Activated CD4-positive, alpha-beta T cell treated with anti-CD3 and anti-CD28 coated beads for 4 hours (primary cell): Measurements from ENCODE around the gene HOATZ.

Experiments
- DNase-seq, 2 donors: peaks; one replicate each; pipeline ENCODE4 v3.0.0-alpha.2; 2020

Gene HOATZ

DNA sequence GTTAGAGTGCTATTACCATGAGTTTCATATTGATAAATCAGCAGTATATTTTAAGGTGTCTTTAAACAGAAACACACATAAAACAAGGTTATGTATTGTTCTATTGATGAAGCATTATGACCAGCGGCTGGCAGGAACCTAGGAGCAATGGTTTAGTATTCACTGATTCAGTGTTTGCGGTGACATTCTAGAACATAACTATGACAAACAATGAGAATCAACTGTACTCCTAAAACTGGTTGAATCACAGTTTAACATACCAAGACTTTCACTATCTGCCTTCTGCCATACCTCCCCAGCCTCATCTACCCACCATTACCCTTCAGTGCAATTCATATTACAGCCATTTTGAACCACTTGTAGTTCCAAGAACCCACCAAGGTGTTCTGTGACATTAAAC is 8.8 kb downstream of the HOATZ start:
- DNase-seq: no peak

DNA sequence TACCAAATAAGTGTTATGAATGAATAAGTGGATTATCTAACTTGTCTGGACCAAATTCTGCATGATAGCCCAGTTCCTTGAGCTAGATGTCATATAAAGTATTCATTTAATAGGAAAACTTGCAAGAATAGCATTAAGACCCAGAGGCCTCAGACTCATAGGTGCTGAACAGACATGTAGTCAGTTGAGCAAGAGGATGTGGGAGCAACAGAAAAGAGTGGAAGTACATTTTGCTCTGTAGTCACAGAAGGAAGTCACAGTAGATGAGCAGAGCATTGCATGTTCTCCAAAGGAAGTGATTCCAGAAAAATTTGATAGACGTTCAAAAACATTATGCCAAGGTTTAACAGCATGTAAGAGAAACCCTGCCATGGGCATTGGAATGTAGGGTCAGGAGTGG is 9.5 kb downstream of the HOATZ start:
- no peak for DNase-seq

DNA sequence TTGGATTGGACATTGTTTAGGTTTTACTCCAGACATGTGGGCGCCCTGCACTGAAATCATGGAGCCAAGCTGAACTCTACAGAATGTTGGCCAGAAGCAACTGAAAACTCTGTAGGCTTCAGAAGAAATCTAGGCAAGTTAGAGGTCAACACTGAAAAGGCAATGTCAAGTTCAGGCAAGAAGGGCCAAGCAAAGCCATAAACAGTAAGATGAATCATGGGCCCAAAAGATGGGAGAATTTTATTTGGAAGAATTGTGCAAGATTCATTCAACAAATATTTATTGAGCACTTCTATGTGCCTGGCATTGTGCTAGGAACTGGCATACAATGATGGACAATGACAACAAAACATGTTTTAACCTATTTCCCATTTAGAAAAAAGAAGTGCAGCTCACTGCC is 10.9 kb downstream of the HOATZ start:
- no peak for DNase-seq

DNA sequence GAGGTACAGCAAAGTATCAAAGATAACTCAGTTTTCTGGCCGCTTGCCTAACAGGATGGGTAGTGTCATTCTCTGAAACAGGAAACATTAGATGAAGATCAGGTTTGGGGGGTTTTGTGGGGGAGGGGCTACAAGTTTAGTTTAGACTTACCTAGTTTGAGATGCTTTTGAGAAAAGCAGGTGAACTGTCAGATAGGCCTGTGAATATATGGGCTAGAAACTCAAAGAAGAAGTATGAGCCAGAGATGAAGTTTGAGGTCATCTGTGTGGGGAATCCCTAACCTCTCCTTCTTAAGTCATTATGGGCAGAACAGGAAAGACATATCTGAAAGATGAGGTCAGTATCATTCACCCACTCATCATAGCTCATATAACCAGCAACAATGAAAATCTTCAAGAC is 11.9 kb downstream of the HOATZ start:
- DNase-seq: no peak

DNA sequence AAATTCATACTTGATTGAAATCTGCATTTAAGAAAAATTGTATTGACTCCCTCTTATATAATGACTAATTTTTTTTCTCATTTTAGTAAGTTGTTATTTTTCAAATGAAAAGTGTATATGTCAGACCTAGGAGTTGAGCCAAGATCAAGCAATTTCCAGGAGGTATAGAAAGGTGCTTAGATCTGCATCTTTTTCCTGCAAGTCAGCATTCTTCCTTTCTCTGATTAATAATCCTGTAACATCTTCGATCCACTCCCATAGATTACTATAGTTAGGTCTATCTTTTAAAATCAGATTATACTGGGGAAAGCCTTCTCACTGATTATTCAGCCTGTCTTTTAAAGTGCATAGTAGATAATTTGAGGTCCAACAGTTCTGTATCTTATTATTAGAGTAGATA is 12.7 kb downstream of the HOATZ start:
- no peak for DNase-seq

DNA sequence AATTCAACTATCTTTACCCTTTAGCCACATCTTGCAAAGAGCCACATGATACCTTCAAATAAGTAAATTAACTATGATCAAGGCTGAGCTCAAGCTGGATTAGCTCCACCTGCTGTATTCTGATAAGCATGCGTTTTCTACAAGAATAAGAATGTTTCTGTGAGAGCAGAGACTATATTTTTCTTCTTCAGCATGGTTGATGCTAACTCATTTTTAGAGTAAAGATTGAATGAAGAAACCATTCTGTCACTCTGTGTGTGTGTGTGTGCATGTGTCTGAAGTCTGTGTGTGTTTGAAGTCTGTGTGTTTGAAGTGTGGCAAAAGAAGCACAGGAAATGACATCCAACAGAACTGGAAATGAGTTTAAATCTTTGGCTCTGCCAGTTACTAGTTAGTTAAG is 14.0 kb downstream of the HOATZ start:
- DNase-seq: no peak

DNA sequence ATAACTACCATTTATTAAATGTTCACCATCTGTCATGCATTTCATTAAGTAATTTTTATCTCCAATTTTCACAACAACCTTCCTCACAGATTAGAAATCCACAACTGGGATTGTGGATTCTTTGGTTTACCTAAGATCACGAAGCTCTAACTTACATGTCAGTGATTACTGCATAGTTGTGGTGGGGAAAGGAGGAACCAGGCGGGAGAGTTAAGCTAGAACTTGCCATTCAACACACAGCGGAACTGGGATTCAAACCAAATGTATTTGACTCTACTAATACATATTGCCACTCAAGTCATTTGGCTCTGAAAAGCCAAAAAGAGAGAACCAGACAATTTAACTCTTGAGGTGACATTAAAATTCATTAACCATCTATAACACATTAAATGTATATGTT is 15.5 kb downstream of the HOATZ start:
- no peak for DNase-seq

DNA sequence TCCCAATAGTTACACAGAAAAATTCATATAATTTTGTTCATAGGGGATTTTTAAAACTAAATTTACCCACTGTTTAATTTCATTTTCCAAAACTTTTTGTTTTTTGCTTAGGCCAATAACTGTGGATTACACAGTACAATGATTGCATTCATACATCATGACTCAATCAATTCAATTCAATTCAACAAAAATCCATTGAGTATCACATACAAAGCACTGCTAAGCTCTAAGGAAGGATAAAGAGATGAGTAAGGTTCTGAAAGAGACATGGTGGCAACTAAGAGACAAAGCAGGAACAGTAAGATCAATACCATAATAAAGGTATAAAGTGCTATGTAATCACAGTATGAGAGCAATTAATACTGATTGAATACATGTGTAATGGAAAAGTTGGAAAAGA is 16.6 kb downstream of the HOATZ start:
- DNase-seq: no peak

DNA sequence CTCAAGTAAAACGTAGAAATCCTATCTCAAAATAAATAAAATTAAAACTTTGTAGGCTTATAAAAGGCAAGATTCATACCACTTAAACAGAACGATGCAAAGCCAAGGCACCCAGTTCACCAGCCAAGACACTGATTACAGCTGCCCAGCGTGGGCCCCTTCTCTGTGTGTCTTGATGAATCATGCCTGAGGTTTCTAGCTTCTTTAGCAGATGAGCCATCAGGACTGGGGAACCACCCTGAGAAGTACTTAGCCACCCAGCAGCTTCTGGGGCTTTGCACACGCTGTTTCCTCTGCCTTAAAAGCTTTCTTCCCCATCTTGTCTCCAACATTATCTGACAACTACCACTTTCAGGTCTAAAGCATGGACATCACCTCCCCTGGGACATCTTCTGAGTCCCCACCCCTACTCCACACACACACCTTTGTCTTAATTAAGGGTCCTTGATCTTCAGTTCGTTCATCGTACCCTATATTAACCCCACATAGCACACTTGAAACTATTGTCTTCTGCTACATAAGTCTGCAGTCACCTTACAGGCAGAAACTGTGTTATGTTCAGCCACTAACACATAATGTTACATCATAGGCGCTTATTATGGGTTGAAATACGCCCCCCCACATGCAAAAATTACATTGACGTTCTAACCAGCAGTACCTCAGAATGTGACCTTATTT is 17.2 kb downstream of the HOATZ start:
- peak; percentile 27 to 30 for DNase-seq

DNA sequence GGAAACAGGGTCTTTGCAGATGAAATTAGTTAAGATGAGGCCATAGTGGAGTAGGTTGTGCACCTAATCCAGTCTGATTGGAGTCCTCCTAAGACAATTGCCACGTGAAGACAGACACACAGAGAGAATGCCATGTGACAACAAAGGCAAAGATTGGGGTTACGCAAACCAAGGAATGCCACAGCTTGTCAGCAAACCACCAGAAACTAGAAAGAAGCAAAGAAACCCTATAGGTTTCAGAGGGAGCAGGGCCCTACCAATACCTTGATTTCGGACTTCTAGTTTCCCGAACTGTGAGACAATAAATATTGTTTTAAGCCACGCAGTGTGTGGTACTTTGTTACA is 17.8 kb downstream of the HOATZ start:
- DNase-seq: no peak

DNA sequence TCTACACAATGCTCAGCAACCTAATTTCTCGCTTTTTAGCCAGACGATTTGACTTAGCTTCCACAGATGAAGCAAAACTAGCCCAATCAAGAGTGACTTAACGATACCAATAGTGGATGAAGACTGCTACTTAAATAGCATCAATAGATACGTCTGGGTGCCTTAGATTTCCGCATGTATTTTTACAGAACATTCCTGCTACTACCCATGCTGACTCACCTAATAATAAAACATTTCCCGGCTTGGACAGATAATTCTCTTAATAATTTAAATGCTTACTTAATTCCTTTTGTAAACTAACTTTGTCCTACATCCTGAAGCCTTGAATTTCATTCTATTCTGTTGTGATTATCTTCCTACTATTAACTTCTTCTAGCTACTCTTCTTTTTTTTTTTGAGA is 20.7 kb downstream of the HOATZ start:
- DNase-seq: no peak

DNA sequence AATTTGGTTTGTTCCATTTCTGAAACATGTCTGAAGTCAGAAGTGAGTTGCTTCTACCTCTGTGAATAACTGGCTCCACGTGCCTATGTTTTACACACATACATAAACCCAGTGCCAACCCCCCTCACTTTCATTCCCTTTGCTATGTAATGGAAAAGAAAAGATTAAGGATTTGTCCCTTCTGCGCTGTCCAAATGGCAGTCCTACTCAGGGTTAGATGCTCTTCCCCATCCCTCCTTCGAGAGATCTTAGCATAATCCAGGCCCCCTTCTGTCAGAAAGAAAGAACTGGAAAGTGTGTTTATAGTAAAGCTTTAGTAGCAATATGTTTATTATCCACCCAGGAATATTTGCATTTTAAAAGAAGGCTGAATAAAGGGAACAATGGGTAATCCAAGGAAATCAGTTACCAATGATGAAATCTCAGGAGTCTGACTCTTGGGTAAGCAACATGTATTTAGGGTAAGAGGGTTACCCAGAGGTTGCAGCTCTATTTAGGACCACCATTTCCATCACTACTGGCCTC is 22.8 kb downstream of the HOATZ start:
- no peak for DNase-seq

DNA sequence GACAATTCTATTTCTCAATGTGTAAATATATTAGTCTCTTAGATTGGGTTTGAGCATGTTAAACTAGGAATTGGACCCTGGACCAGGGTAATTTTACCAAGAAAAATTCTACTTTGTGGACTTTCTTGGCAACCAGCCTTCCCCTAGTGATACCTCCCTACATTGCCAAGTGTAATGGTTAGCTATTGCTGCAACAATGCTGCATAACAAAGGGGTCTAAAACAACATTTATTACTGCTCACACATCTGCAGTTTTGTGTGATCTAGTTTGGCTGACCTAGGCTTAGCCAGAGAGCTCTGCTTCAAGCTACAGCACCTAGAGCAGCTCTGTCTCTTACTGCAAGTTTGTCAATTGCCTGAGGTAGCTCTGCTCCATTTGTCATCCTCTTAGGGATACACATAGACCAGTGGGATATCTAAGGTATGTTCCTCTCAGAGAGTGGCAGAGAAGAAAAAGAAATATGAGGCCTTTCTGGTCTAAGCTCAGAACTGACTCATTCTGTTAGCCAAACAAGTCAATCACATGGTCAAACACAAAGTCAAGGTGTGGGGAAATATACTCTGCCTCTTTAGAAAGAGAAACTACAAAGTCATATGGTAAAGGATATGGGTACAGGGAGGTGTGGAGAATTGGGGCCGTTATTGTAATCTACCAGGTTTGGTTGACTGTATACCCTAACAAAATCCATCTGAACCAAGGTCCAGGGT is 24.0 kb downstream of the HOATZ start:
- no peak for DNase-seq

DNA sequence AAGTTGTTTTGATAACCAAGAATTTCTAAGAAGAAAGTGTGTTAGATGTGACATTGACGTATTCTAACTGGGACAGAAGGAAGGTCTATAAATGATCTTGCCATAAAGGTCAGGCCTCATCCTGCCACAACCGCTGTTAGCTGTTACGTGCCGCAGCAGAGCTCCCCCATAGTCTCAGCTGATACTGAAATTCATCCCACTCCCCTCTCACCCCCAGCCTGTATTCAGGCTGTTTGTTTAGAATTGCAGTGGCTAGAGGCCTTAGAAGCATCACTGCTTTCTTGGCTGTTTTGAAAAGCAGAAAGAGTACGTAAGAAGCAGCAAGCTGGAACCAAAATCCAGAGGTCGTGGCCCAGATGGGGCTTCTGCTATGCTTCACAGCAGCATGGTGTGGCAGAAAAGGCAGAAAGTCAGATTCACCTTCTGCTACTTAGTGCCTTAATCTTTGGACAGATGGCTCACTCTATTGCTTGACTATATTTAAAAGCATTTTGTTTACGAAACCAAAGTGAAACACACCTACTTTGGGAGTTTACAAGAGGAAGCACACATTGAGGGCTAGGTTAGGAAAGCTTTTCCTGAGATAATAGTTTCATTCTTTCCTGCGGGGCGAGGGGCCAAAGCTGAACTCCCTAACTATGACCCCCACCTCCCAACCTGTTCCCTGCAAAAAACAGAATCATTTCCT is 25.0 kb downstream of the HOATZ start:
- peak in 1 of 2 donors; percentile 13 for DNase-seq

DNA sequence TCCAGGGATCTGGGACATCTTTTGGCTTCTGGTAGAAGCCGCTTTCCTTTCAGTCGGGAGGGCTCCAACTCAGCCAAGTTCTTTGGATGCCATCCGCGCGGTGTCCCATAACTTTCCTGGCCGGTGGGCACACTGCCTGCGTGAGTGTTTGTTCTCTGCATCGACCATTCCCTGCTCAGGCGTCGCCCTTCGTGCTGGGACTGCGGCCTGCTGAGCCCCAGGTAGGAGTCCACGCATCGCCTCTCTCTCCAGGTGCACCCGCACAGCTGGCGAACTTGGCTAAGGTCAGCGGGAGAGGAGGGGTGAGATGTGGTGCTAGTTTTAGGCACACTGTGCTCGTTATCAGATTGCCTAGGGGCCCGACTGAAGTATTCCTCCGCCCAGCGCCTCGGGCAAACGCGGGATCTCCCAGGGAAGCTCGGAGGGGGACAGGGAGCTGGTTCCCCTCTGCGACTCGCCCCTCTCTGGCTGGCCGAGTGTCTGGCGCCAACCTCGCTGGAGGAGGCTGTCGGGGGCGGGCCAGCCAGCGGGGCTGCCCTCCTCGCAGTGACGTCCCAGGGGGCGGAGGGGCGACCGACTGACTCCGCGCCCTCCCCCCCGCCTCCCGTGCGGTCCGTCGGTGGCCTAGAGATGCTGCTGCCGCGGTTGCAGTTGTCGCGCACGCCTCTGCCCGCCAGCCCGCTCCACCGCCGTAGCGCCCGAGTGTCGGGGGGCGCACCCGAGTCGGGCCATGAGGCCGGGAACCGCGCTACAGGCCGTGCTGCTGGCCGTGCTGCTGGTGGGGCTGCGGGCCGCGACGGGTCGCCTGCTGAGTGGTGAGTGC is 25.7 kb downstream of the HOATZ start, which contains the start of gene LAYN:
Gene LAYN, plus strand, starts transcription at position 607 of the 823 bp plus-strand sequence. Its CDS starts 124 bp downstream, at position 731.
- DNase-seq: peak in 1 of 2 donors; percentile 11

DNA sequence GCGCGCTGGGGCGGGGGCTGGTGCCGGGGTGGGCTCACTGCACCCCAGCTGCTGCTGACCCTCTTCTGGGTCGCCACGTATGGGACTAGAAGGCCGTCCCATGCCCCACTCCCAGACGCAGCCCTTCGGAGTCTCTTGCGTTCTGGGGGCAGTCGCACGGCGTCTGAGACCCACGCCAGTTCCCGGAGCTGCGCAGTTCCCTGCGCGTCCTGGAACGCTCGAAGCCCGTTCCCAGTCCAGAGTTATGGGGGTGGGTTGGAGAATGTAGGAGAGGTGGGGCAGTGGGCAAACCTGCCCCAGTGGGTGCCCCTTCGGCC is 26.3 kb downstream of the HOATZ start:
- no peak for DNase-seq

DNA sequence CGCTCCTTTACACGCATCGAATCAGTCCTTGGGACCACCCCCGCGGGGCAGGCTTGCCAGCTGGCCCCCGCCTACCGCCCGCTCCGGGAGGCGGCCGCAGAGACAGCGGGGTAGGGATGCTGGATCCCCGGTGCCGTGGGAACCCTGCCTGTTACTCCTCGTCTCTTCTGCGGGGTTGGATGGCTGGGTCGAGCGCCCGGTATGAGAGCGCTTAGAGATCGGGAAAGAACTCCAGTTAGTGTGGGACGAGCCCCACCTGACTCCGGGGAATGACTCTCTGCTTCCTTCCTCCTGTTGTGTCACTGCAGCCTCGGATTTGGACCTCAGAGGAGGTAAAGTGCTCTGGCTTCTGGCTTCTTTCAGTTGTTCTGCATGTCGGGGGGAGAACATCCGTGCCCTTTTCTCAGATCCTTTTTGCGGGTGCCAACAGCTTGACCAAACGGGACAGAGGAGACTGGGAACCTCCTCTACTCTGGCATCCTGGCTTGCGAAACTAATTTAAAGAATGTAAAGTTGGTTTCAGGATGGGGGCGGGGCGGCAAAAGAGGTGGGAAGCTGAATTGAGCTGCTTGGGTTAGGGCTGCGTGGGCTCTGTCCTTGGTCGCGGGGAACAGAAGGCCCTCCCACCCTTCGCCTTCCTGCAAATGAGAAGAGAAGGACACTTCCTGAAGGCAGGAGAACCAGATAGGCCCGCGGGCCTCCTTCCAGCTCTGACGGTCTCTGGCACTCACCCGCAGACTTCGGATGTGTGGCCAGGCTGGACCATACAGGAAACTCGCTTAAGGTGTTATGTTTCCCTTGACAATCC is 26.9 kb downstream of the HOATZ start:
- DNase-seq: no peak

DNA sequence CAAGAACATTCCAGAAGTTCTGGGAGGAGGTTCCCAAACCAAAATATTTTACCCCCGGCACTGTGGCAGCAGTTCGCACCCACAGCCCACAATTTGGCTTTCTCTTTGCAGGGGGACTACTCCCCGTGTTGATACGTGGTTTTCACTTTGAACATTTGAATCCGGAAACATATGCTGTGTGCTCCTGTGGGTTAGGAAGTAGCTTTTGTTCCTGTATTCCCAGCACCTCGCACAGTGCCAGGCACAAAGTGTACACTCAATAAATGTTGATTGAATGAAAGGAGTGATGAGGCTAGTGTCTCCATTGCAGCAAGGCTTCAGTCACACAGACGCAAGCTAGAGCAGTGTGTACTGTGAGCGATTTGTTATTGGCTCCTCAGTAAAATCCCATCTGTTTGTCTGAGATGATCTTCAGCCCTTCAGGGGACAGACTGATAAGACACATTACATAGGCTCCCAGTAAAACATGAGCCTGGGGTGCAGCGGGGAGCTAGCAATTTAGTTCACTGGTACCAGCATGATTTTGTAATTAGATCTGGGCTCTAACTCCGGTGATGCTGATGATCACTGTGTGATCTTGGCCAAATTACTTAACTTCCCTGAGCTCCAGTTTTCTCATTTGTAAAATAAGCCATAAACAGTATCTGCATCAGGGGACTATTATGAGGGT is 28.2 kb downstream of the HOATZ start:
- DNase-seq: no peak

DNA sequence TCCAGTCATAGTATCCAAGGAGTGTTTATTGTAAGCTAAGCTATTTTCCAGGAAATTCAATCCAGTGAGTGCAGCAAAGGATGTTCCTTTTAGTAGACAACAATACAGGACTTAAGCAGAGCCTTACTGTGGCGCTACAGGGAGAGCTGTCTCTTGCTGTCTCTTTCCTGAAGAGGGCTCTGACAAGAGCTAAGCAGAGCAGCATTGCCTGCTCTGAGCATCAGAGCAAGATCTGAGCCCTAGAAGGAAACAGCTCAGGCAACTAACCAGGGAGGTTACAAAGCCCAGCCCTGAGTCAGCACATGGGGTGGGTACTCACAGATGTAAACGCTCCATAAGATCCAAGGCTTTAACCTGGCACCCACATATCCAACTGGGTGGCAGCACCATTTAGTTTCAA is 33.9 kb downstream of the HOATZ start:
- DNase-seq: no peak

DNA sequence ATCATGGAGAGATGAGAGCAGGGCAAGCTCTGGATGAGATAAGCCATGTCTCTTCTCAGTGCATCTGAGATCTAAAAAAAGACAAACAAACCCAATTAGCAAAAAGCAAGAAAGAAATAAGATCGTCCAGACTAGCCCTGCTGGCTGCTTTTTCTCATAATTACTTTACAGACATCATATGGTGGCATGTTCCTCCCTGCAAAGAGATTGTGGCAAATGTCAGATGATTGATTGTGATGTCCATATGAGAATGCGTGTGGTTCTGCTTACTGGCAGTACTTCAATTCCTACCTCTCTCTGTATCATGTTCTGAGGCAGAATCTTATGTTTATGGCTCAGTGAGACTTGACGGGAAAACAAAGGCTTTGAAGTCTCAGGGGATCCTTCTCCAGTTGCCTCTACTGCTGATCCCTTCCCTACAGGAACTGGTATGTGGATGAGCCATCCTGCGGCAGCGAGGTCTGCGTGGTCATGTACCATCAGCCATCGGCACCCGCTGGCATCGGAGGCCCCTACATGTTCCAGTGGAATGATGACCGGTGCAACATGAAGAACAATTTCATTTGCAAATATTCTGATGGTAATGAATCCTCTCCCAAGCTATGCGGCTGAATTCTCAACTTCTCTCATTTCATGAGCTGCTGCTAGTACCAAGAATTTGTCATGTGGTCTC is 34.8 kb downstream of the HOATZ start:
- DNase-seq: no peak

DNA sequence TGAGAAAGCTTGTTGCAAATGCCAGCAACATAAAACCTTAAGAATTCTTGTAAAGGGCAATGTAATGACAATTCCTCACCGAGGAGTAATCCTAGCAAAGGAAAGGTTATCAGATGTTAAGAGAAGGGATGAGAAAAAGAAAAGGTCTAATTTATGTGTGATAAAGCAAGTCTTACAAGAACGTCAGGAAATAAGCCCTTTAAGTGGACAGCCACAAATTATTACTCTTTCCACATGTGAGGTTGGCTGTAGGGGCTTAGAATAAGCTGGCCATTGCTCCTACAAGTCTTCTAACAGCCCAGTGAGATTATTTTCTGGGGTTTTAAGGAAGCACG is 35.3 kb downstream of the HOATZ start:
- no peak for DNase-seq
